H9 (cell line): ENCODE results near the gene INO80B. TPM values are rescaled to one million over a fixed set of nuclear protein-coding genes. Genes with fewer than 3 reads are reported as not detected.

ENCODE experiments used
- DNase-seq: peaks from one replicate; pipeline ENCODE4 v3.0.0-alpha.2; 2017
- H2AFZ ChIP-seq: one replicate; pipeline ENCODE4 v1.6.1; 2013; ENCODE audit warnings: mild to moderate bottlenecking, low read length, control low read depth, moderate library complexity
- H2AK5ac ChIP-seq: 2 replicates; pipeline ENCODE4 v1.6.1; 2013; ENCODE audit warnings: low read length, control low read depth, mixed read lengths; ENCODE audit not compliant: insufficient read length
- H2BK120ac ChIP-seq: one replicate; pipeline ENCODE4 v1.6.1; 2013; ENCODE audit warnings: low read depth, mild to moderate bottlenecking, low read length, control low read depth, inconsistent platforms; ENCODE audit not compliant: poor library complexity, severe bottlenecking
- H2BK12ac ChIP-seq: 2 replicates; pipeline ENCODE4 v1.6.1; 2013; ENCODE audit warnings: low read length, control low read depth, mixed read lengths, low read depth; ENCODE audit not compliant: insufficient read length
- H2BK15ac ChIP-seq: 2 replicates; pipeline ENCODE4 v1.6.1; 2013; ENCODE audit warnings: low read depth, low read length, control low read depth
- H2BK20ac ChIP-seq: one replicate; pipeline ENCODE4 v1.6.1; 2013; ENCODE audit warnings: low read depth, mild to moderate bottlenecking, low read length, control low read depth, inconsistent platforms; ENCODE audit not compliant: poor library complexity, severe bottlenecking
- H2BK5ac ChIP-seq: 2 replicates; pipeline ENCODE4 v1.6.1; 2013; ENCODE audit warnings: low read length, control low read depth, mixed read lengths; ENCODE audit not compliant: insufficient read length
- H3K14ac ChIP-seq: 2 replicates; pipeline ENCODE4 v1.6.1; 2013; ENCODE audit warnings: low read length, control low read depth; ENCODE audit not compliant: insufficient read depth
- H3K18ac ChIP-seq: 2 replicates; pipeline ENCODE4 v1.6.1; 2013; ENCODE audit warnings: low read depth, mild to moderate bottlenecking, mixed read lengths, low read length, control low read depth; ENCODE audit not compliant: insufficient read length
- H3K23ac ChIP-seq: 2 replicates; pipeline ENCODE4 v1.6.1; 2013; ENCODE audit warnings: low read length, control low read depth, mixed read lengths, low read depth; ENCODE audit not compliant: insufficient read length
- H3K23me2 ChIP-seq: 2 replicates; pipeline ENCODE4 v1.6.1; 2013; ENCODE audit warnings: low read depth, mild to moderate bottlenecking, mixed read lengths, low read length, control low read depth; ENCODE audit not compliant: insufficient read length, poor library complexity, severe bottlenecking
- H3K27ac ChIP-seq: 2 replicates; pipeline ENCODE4 v1.5.1; 2013; ENCODE audit warnings: low read length, control low read depth, mixed read lengths, low read depth; ENCODE audit not compliant: insufficient read length
- H3K27me3 ChIP-seq: 2 replicates; pipeline ENCODE4 v1.6.1; 2013; ENCODE audit warnings: low read length, control low read depth, inconsistent platforms; ENCODE audit not compliant: insufficient read depth
- H3K4ac ChIP-seq: 2 replicates; pipeline ENCODE4 v1.6.1; 2013; ENCODE audit warnings: low read depth, mild to moderate bottlenecking, control low read depth, inconsistent platforms, low read length, moderate library complexity
- H3K4me1 ChIP-seq: 2 replicates; pipeline ENCODE4 v1.6.1; 2013; ENCODE audit warnings: low read length, control low read depth, inconsistent platforms; ENCODE audit not compliant: insufficient read depth
- H3K4me2 ChIP-seq: 2 replicates; pipeline ENCODE4 v1.6.1; 2013; ENCODE audit warnings: low read length, control low read depth, mixed read lengths; ENCODE audit not compliant: insufficient read length, insufficient read depth
- H3K56ac ChIP-seq: 2 replicates; pipeline ENCODE4 v1.6.1; 2013; ENCODE audit warnings: low read depth, mild to moderate bottlenecking, mixed read lengths, low read length, control low read depth; ENCODE audit not compliant: insufficient read length
- H3K79me1 ChIP-seq: 2 replicates; pipeline ENCODE4 v1.6.1; 2013; ENCODE audit warnings: low read depth, mild to moderate bottlenecking, moderate library complexity, low read length, control low read depth, inconsistent platforms; ENCODE audit not compliant: insufficient read depth, poor library complexity, severe bottlenecking
- H3K79me2 ChIP-seq: 2 replicates; pipeline ENCODE4 v1.6.1; 2013; ENCODE audit warnings: low read length, control low read depth, inconsistent platforms; ENCODE audit not compliant: insufficient read depth
- H3K9ac ChIP-seq: 2 replicates; pipeline ENCODE4 v1.6.1; 2013; ENCODE audit warnings: low read length, control low read depth, mixed read lengths; ENCODE audit not compliant: insufficient read length; ENCODE audit errors: extremely low read depth
- H3K9me3 ChIP-seq: one replicate; pipeline ENCODE4 v1.6.1; 2013; ENCODE audit warnings: low read depth, low read length, inconsistent platforms; ENCODE audit not compliant: control insufficient read depth
- H3T11ph ChIP-seq: one replicate; pipeline ENCODE4 v1.6.1; 2013; ENCODE audit warnings: mild to moderate bottlenecking, low read length, control low read depth, inconsistent platforms
- H4K20me1 ChIP-seq: one replicate; pipeline ENCODE4 v1.6.1; 2013; ENCODE audit not compliant: control insufficient read depth, insufficient read length, insufficient read depth
- H4K5ac ChIP-seq: 2 replicates; pipeline ENCODE4 v1.6.1; 2013; ENCODE audit warnings: low read depth, mild to moderate bottlenecking, mixed read lengths, low read length, control low read depth; ENCODE audit not compliant: insufficient read length
- H4K8ac ChIP-seq: replicated peaks from 2 replicates; pipeline ENCODE4 v1.6.1; 2013; ENCODE audit warnings: low read length, control low read depth, mixed read lengths, low read depth; ENCODE audit not compliant: insufficient read length
- H4K91ac ChIP-seq: 2 replicates; pipeline ENCODE4 v1.6.1; 2013; ENCODE audit warnings: low read depth, mild to moderate bottlenecking, moderate library complexity, mixed read lengths, low read length, control low read depth; ENCODE audit not compliant: insufficient read length
- H3K27ac Mint-ChIP-seq, 3 experiments: 2 replicates in 2 of 3; 3 replicates in 1 of 3; pipeline ENCODE4 v1.8.0; 2020 to 2021; ENCODE audit warnings: mixed read lengths in 3 of 3, mild to moderate bottlenecking in 1 of 3, moderate library complexity in 1 of 3
- H3K27me3 Mint-ChIP-seq: 2 replicates; pipeline ENCODE4 v1.8.0; 2021; ENCODE audit warnings: low read depth, mild to moderate bottlenecking, moderate library complexity, mixed read lengths
- H3K36me3 Mint-ChIP-seq, 3 experiments: 2 replicates in 2 of 3; 3 replicates in 1 of 3; pipeline ENCODE4 v1.8.0; 2020 to 2021; ENCODE audit warnings: low read depth in 3 of 3, mixed read lengths in 3 of 3; ENCODE audit not compliant: insufficient read depth in 1 of 3
- H3K4me1 Mint-ChIP-seq, 2 experiments: 2 replicates each; pipeline ENCODE4 v1.8.0; 2020; ENCODE audit warnings: mixed read lengths in 2 of 2
- H3K4me3 Mint-ChIP-seq, 2 experiments: 2 replicates in 1 of 2; 3 replicates in 1 of 2; pipeline ENCODE4 v1.8.0; 2020 to 2021; ENCODE audit warnings: mild to moderate bottlenecking in 2 of 2, mixed read lengths in 2 of 2, moderate library complexity in 1 of 2
- H3K9me3 Mint-ChIP-seq, 2 experiments: 2 replicates in 1 of 2; 3 replicates in 1 of 2; pipeline ENCODE4 v1.8.0; 2020; ENCODE audit warnings: mild to moderate bottlenecking in 2 of 2, mixed read lengths in 2 of 2, moderate library complexity in 1 of 2
- CTCF ChIP-seq: fragments of 200-600 bp; sonication (generic); conservative IDR thresholded peaks from 3 replicates; pipeline ENCODE4 v1.8.0; 2021; ENCODE audit warnings: antibody characterized with exemption, mild to moderate bottlenecking
- WGBS: extraction: QIAGEN DNeasy Blood & Tissue Kit; methylation state at CpG from one replicate; pipeline ENCODE4 v1.1.7; 2013; ENCODE audit warnings: missing lambda C conversion rate, low lambda C conversion rate, mixed read lengths; ENCODE audit not compliant: insufficient read length; ENCODE audit errors: extremely low coverage; 5-methylcytosine and 5-hydroxymethylcytosine counted together
- total RNA-seq: library from RNA; stranded (reverse); gene quantifications from 2 replicates; pipeline ENCODE4 v1.2.1, GENCODE V29; 2021

Gene INO80B
- total RNA-seq, 1 experiment from 2014 or later: 17.6 TPM

DNA sequence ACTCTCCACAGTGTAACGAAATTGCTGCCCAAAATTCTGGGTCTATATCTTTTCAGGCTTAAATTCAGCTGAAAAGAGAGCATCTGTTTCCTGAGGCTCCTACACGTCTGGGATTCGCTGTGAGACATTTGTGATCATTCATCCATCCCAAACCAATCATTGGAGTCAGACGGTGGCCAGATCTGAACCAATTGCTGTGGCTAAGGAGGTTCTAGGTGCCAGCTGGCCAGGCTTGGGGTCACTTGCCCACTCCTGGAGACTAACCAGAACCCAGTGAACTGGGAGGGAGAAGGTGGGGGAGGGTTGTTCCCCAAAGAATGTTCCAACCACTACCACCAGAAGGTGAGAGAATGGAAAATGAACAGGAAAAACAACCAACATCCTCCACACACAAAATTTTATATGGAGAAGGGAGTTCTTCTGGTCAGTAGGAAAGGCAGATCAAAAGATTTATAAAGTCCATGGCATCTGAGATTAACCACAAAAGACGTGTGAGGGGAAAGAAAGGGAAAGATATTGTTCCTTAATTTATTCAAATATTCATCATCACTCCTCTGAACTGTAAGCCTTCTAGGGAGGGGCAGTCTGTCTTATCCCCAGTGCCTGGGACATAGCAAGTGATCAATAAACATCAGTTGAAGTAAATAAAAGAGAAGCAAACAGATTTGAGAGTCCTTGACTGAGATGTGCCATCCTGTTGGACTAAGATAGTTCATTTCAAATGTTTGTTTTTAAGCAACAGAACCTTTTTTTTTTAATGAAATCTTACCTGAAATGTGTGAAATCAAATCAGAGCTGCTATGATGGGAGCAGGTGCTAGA is 10.2 kb upstream of the INO80B start:
- Histone ChIP-seq H3K56ac (no peak overlapping the region), H3K79me1 (peaks cover 2% of the 10 kb centered on the region), H2BK15ac (no peak overlapping the region), H2BK5ac (no peak overlapping the region), H2AFZ (no peak overlapping the region), H4K20me1 (no peaks in the 10 kb centered on the region), H3K79me2 (peaks cover 4% of the 10 kb centered on the region; the same call in 1 of the 2 replicates), H3K23me2 (peaks cover 11% of the 10 kb centered on the region), H2AK5ac (no peak overlapping the region), H2BK20ac (no peak overlapping the region), H3K4me1 (peaks cover under 1% of the 10 kb centered on the region; the same call in 1 of the 2 replicates), H4K91ac (no peak overlapping the region), H3K27ac (no peak overlapping the region), H3T11ph (no peak overlapping the region), H3K23ac (no peak overlapping the region), H3K4me2 (no peak overlapping the region), H3K9me3 (no peaks in the 10 kb centered on the region), H2BK120ac (no peak overlapping the region), H3K4ac (no peak overlapping the region), H4K8ac (no peak overlapping the region), H4K5ac (no peak overlapping the region), H3K9ac (no peak overlapping the region), H3K27me3 (no peaks in the 10 kb centered on the region), H3K14ac (no peak overlapping the region), H2BK12ac (no peak overlapping the region), H3K18ac (no peak overlapping the region)
- WGBS: no CpG with 5 or more reads among the region's 5 CpGs
- Mint-ChIP-seq H3K27me3 (peaks cover 20% of the 10 kb centered on the region), H3K4me3 (no peak overlapping the region; a peak in 1 of 5 replicates), H3K27ac (no peak overlapping the region), H3K9me3 (no peaks in the 10 kb centered on the region; a peak in 1 of 5 replicates), H3K36me3 (no peaks in the 10 kb centered on the region; a peak in 1 of 7 replicates), H3K4me1 (peaks cover 3 to 6% of the 10 kb centered on the region in 2 experiments)
- no peak for DNase-seq
- no peak for TF ChIP-seq CTCF
